Astrocyte of the spinal cord (primary cell): ENCODE data around the gene SLC35B1.

Experiments used
- DNase-seq: peaks from one replicate; pipeline ENCODE4 v3.0.0; 2011; ENCODE audit warnings: low read depth, low spot score
- H3K4me3 ChIP-seq: 2 replicates; pipeline ENCODE4 v1.5.1; 2011; ENCODE audit warnings: low read depth, mild to moderate bottlenecking, low read length, moderate library complexity
- CTCF ChIP-seq: IDR thresholded peaks from 2 replicates; pipeline ENCODE4 v1.5.1; 2012; ENCODE audit warnings: low read depth, mild to moderate bottlenecking, low read length, inconsistent platforms
- in situ Hi-C: cut with HindIII; loops from 2 replicates; pipeline ENCODE4 v1.10.0; 2017; ENCODE audit warnings: low sequenced_read_pairs

The SLC35B1 gene

GRCh38 chr17:49731435-49731831, 23.7 kb upstream of the SLC35B1 start:
- no peak for TF ChIP-seq CTCF
- in situ Hi-C loops, result no loop called here
- no peak overlapping the region for H3K4me3 ChIP-seq
- no peak for DNase-seq

GRCh38 chr17:49730785-49731434, 23.1 kb upstream of the SLC35B1 start:
- no peak for DNase-seq
- TF ChIP-seq CTCF, result no peak
- no peak overlapping the region for H3K4me3 ChIP-seq
- in situ Hi-C loops, result no loop called here

- DNase-seq, result peak; percentile 87
- in situ Hi-C loops, result no loop called here
- TF ChIP-seq CTCF, result no peak
- H3K4me3 ChIP-seq, result no peak overlapping the region
These were observed 22.5 kb upstream of the SLC35B1 start for GRCh38 chr17:49730078-49730784.

- no peak for DNase-seq
- no peak overlapping the region for H3K4me3 ChIP-seq
- in situ Hi-C loops, result no loop called here
- TF ChIP-seq CTCF, result no peak
These were observed 21.3 kb upstream of the SLC35B1 start for GRCh38 chr17:49729069-49729468.

- H3K4me3 ChIP-seq, result no peak overlapping the region
- in situ Hi-C loops, result no loop called here
These were observed 20.7 kb upstream of the SLC35B1 start for GRCh38 chr17:49728425-49728824.

GRCh38 chr17:49727380-49727779, 19.6 kb upstream of the SLC35B1 start:
- in situ Hi-C loops, result no loop called here
- DNase-seq, result no peak
- no peak overlapping the region for H3K4me3 ChIP-seq
- no peak for TF ChIP-seq CTCF

More at GRCh38 chr17:49728425-49728824, 20.7 kb upstream of the SLC35B1 start:
- TF ChIP-seq CTCF, result no peak
- no peak for DNase-seq
